HG02623 (cell line): ENCODE data around the gene LRRC75A.
"Not testable (repeated sequence)": the region's sequence is repeated elsewhere in the genome, so short reads cannot be mapped to it uniquely, and the experiment has no call there.

Experiments used
- ATAC-seq: cut with Tn5 transposase; IDR thresholded peaks from one replicate; pipeline ENCODE4 v1.9.1; 2021; ENCODE audit warnings: moderate library complexity; ENCODE audit not compliant: unreplicated experiment

LRRC75A gene

DNA sequence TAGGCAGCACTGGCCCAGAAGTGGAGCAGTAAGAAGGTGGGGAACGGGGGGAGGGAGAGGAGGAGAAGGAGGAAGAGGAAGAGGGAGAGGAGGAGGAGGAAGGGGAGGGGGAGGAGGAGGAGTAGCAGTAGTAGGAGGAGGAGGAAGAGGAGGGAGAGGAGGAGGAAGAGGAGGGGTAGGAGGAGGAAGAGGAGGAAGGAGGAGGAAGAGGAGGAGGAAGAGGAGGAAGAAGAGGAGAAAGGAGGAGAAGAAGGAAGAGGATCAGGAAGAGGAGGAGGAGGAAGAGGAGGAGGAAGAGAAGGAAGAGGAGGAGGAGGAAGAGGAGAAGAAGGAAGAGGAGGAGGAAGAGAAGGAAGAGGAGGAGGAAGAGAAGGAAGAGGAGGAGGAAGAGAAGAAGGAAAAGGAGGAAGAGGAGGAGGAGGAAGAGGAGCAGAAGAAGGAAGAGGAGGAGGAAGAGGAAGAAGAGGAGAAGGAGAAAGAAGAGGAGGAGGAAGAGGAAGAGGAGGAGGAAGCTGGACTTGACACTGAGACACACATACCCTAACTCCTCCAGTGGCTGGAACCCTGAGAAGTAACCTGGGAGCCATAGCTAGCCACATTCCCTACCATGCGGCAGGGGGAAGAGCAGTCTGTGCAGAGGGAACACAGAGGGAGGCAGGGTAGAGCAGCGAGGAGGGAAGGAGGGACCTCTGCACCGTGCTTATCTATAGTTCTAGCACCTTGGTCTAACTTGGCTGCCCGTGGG lies 35.8 kb downstream of the LRRC75A start:
- no peak for ATAC-seq

DNA sequence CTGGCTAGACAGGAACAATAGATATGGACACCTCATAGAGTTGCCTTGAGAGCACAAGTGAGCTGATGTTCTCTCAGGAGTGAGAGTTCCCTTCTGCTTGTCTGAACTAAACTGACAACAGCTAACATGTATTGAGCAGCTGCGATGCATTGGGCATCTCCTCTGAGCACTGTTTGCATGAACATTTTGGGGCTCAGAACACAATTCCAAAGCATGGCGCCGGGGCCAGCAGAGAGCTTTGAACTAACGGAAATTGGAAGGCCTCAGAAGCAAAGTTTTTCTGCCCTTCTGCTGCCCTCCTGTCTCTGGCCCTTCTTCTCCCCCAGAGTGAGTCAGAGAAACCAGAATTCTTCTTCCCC lies 38.5 kb downstream of the LRRC75A start:
- ATAC-seq: no peak

DNA sequence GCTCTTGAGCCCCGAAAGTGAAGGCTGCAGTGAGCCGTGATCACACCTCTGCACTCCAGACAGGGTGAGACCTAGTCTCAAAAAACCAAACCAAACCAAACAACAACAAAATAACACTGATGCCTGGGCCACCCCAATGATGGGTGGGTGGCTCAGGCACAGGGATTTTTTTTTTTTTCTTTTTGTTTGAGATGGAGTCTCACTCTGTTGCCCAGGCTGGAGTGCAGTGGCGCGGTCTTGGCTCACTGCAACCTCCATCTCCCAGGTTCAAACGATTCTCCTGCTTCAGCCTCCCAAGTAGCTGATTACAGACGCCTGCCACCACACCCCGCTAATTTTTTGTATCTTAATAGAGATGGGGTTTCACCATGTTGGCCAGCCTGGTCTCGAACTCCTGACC lies 39.7 kb downstream of the LRRC75A start:
- not testable (repeated sequence) for ATAC-seq

DNA sequence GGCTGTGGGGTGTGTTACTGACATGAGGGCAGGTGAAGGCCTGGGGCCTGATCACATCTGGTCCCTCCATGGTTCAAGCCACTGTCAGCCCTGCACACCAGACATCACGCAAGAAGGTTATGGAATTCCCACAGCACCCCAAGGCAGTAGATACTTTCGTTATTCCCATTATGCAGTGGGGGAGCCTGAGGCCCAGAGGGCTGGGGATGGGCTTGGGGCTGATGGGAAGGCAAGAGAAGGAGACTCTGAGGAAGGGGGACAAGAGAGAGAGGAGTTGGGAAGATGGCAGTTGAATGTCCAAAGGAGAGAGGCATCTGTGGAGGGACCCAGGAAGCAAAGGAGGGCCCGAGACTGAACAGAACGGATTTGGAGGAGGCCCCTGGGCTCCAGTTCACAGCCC lies 42.0 kb downstream of the LRRC75A start:
- no peak for ATAC-seq

DNA sequence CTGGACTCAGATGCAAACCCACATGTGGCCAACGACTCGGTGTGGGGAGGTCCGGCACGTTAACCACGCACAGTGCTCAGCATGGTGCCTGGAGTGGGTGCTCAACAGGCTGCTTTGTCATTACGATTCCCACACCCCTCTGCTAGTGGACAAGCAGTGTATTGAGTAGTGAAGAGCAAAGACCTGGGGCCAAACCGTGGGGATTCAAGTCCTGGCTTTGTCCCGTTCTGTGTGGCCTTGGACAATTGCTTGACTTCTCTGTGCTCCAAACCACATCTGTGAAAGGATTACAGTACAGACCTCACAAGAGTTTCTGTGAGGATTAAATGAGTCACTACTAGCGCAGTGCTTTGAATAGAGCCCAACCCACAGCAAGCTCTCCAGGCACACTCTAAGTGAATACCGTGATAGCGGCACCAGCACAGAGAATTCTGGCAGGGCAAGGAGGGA lies 42.8 kb downstream of the LRRC75A start:
- no peak for ATAC-seq

DNA sequence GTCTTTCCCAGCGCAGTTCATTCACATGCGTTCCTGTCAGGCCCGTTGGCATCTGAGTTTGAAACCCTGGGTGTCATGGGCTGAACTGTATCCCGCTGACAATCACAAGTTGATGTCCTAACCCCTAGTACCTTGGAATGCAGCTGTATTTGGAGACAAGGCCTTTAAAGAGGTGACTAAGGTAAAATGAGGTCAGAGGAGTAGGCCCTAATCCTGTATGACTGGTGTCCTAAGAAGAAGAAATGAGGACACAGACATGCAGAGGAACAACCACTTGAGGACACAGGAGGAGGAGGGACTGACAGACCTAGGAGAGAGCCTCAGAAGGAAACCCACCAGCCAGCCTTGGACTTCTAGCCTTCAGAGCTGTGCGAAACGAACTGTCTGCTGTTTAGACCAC lies 43.5 kb downstream of the LRRC75A start:
- no peak for ATAC-seq

DNA sequence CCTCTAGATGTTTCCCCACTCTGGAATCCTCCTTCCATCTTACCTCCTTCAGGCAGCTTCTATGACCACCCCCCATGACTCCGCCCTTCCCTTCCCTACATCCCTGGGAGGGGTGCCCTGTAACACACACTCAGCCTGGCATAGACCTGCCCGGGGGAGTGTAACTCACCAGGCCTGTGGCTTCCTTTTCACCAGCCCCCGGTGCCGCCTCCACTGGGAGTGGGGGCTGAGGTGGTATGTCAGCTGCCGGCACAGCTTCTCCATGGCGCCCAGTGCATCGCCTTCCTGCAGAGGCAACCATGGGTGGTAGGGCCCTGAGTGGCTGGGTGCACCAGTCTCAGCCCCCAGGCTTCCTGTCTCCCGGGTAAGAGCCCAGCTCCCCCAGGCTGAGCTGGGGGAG lies 44.3 kb downstream of the LRRC75A start:
- ATAC-seq: no peak

DNA sequence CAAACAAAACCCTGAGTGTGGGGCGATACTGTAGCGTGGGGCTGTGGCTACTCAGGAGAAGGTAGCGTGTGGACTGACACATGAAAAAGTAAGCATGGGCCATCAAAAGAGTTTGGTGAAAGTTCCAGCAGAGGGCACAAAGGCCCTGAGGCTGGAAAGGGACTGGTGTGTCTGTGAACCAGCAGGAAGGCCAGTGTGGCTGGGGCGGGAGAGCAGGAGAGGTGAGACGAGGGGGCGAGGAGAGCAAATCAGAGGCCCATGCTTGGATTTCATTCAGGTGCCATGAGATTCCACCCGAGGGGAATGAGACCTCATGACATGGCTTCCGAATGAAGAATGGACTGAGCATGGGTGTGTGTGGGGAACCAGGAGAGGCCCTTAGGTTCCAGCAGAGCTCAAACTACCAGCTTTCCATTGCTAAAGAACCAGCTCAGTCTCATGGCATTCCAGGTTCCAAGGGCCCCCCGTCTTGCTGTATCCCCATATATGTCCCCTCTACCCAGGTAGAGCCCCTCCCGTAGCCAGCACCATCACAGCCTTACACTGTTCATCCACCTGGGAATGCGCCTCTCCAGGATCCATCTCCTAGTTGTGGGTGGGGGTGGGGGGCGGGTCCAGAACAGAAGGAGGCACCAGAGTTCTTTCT lies 45.5 kb downstream of the LRRC75A start:
- ATAC-seq: no peak

DNA sequence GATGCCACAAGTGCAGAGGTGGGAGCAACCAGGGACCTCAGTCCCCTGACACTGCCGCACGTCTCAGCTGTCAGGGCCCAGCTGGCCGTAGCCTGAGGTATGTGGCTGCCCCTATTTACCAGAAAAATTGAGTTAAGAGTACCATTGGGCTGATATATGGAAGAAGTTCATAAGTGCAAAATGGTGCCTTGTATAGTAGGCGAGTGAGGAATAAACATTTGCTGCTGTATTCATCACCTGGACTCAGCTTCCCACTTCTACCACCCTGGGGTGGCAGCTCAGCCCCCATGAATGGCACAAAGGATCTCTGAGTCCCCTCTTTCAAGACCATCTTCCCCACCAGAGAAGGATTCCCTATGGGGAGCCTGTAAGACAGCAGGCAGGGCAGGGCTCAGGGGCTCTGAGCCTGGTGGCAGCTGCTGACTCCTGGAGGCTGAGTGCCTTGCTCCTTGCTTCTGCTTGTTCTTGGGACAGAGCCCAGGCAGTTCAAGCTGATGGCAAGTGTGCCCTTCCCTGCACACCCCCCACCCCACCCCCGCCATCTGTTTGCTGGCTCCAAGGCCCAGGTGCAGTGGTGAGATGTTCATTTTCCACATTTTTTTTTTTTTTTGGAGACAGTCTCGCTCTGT lies 47.6 kb downstream of the LRRC75A start:
- no peak for ATAC-seq

DNA sequence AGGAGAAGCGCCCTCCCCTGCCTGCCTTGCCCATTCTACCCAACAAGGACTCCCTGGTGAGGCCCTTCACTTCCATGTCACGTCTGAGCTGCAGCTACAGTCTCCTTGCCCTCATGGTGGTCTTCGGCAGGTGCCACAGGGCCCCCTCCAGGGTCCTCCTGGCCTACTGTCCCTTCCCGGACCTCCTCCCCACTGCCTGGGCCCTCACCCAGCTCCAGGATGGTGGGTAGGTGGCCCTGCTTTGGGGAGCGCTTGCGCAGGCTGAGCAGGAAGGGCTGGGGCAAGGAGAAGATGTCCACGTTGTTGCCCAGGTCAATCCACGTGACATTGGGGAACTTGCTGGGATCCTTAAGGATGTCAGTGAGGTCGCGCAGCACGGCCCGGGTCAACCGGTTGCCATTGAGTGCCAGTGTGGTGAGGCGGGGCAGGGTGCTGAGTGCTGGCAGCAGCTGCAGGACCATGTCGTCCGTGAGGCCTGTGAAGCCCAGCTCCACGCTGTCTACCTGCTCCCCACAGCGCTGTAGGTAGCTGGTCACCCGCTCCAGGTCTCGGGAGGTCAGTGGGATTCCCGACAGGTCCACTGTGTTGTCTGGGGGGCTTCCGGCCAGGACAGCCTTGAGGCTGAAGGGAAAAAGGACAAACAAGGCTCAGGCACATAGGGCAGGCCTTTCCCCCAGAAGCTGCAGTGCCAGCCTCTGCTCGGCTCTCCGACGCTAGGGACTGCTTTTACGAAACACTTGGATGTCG lies 48.3 kb downstream of the LRRC75A start:
- no peak for ATAC-seq

DNA sequence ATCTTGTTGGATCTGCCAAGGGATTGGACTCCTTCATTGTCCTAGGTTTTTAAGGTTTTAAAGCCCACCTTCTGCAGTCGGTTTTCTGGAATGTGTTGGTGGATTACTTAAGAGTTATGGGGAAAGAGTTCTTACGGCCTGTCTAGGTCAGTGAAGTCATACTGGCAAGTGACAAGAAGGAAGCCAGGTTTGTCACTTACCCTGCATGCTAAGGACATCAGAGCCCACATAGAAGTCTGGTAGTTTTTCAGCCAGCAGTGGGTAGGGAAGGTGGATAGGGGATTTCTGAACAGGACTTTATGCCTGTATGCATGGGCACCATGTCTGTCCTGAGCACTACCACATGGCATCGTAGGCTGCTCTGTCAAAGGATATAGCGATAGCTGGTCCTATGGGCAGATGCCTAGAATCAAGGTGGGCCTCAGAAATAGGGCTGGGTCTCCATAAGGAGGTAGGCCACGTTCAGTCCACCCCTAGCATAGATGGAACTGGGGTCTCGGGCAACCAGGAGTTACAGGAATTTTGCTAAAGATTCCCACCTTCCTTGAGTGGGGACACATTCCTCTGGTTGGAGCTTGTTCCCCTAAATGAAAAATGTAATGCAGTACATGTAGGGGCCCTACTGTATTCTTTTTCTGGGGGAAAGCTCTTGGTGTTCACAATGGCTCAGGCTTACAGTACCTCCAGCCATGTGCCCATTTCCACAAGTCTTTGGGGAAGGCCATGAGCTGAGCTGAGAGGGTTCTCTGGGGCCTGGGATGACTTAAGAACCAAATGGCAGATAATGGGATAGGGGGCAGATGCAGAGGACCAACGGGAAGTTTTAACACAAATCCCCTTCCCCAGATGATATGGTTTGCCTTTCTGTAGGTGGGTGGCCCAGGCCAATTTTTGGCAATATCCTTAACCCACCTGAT lies 49.1 kb downstream of the LRRC75A start:
- no peak for ATAC-seq

DNA sequence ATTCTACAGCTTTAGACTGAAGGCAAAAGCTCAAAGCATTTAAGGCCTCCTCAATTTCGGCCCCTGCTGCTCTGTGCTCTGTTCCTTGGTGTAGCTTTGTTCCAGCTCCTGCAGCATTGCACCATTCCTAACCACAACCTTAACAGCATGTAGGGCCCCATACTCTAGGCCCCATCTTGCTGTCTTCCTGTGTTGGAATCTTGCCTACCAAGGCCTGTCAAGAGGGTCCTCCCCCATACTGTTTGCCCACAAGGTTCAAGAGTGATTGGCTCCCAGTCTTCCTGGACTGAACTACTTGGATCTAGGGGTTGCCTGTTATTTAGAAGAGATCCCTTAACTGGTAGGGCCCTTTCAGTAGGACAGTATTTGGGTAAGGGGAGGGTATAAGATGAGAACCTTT lies 49.9 kb downstream of the LRRC75A start:
- ATAC-seq: no peak

DNA sequence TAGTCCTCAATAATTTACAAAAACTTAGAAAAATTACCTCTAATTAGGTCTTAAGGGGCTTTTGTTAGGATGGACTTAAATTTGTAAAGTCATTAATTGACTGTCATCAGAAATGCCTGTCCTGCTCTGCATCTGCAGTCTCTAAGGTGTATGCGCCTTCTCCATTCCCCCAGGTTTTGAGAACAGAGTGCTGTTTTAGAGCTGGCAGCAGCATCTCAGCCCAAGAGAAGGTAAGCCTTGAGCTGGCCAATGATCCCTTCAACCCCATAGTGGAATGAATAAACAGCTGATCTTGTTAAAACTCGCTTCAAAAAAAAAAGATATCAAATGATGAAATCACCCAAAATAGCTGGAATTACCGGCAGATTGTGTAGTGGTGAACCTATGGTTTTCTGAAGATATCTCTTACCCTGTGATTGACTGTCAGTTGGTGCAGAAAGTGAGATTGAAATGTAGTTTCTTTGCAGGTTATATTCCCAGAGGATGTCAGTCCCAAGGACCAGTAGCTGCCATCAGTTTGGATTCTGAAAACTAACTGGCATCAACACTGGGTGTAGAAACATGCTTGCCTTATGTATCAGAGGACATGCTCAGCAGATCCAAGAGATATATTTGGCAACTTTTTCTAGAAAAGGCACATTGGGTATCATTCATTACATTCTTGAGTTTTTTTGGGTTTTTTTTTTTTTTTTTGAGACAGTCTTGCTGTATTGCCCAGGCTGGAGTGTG lies 50.9 kb downstream of the LRRC75A start:
- no peak for ATAC-seq

DNA sequence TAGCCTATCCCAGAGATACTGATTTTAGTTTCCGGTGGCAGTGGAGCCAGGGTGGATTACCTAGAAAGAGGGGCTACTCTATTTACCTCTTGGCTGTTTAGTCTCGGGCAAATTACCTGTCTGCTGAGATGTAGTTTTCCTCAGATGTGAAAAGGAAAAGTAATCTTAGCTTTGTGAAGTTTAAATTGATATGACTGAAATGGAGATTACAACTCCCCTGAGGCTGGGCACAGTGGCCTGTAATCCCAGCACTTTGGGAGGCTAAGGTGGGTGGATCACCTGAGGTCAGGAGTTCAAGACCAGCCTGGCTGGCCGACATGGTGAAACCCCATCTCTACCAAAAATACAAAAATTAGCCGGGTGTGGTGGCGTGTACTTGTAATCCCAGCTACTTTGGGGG lies 51.6 kb downstream of the LRRC75A start:
- not testable (repeated sequence) for ATAC-seq

DNA sequence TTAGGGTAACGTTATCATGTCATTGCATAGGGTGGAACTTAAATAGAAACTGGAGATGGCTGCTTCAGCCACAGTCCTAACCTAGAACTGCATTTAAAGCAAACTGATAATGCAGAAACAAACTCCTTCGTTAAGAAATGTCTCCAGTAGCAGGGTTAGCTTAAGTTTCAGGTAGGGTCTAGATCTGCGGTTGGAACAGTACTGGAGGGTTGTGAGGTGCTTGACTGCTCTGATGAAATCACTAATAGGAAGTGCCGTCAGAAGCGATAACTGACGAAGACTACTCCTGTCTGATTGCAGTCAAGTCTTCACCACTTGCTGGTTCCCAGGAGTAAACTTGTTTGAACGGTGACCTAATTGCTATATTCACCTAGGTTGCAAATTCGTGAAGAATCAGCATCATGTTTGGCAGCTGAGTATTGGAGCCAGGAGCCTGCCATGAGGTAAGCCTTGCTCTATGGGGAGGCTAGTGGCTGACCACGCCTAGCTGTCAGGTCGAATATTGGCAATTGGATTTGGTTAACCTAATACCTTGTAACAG lies 52.1 kb downstream of the LRRC75A start:
- no peak for ATAC-seq

DNA sequence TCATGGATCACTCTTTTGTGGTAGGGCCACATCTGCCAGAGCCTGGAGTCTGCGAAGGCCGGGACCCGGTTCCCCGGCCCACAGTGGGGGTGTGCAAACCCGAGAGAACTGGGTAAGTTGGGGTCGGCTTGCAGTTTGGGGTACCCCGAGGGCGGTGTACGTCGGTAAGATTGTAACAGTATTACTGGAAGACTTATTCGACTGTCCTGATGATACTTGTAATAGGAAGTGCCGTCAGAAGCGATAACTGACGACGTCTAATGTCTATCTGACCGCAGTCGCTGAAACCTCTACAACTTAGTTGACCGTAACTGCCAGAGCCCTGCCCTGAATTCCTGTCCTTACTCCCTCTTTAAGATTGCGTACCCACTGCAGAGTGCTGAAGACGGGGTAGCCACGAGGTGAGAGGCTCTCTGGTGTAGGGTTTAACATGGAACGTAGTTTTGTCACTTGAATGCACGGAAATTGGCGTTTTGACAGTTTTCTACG lies 52.6 kb downstream of the LRRC75A start:
- no peak for ATAC-seq

DNA sequence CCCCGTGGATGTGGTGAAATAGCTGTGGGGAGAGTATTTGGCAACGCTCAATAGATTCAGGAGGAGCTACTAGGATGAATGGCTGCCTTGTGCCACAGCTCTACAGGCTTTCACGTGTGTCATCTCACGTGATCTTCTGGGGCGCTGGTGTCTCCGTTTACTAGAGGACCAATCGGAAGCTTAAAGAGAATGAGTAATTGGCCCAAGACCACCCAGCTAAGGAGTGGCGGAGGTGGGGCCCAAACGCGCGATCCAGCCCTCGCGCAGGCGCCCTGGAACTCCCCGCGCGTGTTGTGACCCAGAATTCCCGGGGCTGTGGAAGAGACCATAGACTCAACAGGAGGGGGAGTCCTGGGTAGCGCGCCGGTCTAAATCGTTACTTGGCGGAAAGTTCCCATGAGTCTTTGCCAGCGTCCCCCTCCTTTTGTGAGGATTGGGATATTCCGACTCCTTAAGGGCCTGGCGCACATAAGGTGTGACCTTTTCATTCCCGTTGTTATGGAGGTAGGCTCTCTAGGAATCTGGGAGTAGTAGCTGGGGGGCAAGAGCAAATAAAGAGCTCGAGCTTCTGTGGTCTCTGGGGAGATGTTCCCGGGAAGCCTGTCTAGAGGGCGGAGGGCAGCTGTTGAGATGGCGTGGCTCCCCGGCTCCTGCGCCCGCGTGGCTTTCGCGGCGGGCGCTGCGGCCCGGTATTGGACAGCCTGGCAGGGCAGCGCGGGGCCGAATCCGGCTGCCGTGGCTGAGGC lies 53.3 kb downstream of the LRRC75A start:
- ATAC-seq: peak; percentile 75

DNA sequence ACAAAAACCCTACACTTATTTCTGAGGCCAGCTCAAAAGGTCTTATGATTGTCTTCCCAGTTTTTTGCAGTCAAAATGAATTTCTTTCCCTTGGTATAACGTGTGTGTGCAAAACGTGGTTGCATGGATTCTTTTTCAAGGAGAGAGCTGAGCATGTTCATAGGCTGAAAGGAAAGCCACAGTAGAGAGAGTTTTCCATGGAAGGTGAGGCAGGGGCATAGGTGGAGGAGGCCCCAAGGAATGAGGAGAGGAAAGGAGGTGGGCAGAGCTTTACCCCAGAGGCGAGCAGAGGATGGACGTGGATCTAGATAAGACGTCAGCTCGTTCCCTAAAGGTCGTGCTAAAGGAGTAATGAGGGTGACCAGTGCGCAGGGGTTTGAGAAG lies 53.8 kb downstream of the LRRC75A start:
- peak; percentile 14 for ATAC-seq

DNA sequence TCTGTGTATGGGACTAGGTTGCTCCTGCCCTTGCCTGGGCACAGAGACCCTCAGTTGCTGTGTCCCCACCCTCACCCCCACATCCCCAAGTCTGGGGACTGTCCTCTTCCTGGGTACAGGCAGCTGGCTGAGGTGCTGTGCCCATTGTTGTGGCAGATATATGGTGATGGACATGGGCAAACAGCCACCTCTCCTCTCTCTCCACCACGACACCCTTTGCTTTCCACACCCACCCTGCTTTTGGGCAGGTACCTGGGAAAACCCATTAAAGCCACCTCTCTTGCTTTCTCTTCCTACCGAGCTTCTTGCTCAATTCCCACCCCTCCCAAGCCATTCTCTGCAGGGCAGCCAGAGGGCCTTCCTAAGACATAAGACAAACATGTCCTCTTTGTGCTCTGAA lies 54.9 kb downstream of the LRRC75A start:
- ATAC-seq: no peak
